DMS 273 (cell line): ENCODE data around the gene KIRREL1.

Source experiments
- DNase-seq: peaks from one replicate; lab custom pipeline; 2025; ENCODE audit not compliant: unreplicated experiment; lab: John Stamatoyannopoulos, UW

Gene KIRREL1

DNA sequence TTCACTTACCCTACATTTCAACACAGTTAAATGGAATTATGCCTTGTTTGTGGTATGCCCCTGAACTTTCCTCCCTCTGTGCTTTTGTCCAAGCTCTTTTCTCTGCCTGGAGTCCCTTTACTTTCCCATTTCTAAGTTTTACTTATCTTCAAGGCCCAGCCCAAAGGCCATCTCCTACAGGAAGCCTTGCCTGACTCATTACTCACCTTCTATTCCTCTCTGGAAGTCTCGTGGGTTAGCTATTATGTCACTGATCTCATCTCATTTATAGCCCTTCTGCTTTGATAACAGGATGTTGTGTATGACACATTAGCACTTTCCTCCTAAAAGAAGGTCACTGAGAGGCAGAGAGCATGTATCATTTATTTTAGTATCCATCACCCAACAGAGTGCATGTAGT is 108.5 kb downstream of the KIRREL1 start:
- peak; percentile 19 for DNase-seq

DNA sequence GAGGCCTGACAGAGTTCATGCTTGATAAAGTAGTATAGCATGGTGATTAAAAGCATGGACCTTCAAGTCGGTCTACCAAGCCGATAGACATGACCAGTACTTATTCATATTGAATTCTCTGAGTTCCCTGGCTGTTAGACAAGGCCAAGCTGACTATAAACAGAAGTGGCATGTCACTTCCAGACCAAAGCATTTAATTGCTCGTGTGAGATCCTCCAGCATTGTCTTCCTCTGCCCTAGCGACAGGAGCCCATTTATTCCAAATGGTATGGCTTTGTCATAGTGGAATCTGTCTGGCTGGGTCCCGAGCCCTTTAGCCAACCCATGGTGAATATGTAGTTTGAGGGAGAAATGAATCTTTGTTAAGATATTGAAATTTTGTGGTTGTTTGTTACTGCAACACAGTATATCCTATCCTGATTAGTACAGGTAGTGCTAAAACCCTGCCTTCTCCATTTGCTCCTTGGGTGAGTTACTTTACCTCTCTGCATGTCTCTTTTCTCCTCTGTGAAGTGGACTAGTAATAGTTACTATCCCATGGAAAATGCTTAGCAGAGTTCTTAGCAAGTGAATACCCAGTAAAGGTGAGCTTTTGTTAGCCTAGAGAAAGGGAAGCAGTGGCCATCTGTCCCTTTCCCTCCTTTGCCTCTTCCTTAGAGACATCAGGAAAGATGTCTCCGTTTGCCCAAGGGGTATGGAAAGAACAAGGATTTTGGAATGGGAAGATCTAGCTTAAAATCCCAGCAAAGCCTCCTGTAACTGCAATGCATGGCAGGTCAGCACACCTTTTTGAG is 109.6 kb downstream of the KIRREL1 start:
- no peak for DNase-seq

DNA sequence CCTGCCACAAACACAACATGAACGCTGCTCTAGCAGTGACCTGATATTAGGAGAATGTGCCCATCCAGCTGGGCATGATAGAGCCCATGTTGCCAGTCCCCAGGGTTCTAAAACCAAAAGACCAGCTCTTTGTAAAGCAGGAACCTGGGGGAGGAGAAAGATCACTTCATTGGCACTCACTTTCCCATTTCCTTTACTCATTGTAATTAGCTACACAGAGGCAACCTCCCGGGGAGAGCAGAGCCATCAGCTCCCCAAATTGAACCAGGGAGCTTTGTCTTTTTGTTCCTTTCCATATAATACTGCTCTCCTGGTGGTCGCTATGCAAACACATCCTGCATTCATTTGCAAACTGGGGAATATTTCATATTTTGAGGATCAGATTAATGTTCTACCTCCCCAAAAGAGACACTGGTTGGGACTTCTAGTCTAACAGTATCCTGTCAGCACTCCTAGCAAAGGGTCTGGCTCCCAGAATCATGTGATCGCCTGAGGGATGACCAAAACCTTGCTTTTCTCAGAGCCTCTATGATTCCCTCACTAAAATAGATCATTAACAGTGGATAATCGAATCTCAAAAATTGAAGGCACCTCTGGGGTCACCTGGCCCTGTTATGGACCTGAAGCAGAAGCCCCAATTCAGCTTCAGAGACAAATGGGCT is 110.5 kb downstream of the KIRREL1 start:
- DNase-seq: no peak

DNA sequence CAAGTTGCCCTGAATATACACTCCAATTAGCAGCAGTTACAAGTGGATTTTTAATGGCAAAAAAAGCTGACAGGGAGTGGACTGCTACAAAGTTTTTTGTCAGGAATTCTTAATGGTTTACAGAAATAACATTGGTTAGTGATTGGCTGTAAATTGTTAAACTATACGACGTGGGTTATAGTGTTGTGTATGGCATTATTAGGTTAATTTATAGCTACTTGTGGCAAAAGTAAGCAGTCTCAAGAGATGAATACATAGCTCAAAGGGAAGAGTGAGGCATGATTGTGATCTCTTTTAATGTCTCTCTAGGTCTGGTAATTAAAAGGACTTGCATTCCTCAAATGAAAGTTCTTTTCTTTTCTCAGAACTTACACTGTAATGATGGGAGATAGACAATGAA is 111.4 kb downstream of the KIRREL1 start:
- no peak for DNase-seq

DNA sequence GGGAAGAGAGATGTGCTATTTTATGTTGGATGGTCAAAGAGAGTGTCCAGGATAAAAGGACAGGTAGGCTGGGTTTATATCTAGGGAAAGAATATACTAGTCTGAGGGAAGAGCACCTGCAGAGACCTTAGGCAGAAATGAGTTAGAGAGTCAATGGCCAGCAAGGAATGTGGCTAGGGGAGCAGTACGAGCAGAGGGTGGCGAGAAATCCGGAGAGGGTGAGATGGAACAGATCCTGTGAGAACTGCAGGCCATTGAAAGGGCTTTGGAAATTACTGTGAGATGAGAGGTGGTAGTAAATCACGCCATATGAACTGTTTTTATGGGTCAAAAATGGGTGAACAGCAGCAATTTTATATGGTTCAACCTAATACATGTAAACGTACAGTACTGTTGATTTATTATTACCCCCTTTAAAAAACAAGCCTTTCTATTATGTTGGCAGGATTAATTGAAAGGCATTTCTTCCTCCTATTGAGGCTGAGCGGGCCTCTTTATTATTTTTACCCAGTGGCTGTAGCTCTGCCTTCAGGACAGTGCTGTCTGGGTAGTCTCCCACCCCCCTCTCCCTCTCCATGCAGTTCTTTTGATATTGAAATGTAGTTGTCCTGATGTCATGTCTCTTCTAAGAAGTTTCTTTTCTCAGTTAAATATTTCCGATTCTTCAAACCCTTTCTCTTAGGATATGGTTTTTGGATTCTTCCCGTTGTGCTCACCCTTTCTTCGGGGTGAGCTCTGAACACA is 112.1 kb downstream of the KIRREL1 start:
- no peak for DNase-seq

DNA sequence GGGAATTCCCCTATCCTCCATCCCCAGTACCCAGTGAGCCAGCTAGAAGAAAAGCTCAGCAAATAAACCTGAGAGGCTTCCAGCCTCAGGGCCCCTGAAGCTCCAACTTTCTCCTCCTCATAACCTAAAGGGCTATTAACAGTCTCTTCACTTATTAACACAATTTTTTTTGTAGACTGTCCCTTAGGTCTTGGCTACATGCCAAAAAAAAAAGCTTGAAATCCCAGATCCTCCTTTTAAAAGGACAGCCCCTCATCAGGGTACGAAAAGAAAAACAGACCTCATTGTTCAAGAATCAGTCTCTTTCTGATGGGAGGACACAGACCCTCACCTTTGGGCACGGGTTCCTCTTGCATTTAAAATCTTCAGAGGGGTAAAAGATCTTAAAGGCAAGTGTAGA is 114.5 kb downstream of the KIRREL1 start:
- peak; percentile 23 for DNase-seq

DNA sequence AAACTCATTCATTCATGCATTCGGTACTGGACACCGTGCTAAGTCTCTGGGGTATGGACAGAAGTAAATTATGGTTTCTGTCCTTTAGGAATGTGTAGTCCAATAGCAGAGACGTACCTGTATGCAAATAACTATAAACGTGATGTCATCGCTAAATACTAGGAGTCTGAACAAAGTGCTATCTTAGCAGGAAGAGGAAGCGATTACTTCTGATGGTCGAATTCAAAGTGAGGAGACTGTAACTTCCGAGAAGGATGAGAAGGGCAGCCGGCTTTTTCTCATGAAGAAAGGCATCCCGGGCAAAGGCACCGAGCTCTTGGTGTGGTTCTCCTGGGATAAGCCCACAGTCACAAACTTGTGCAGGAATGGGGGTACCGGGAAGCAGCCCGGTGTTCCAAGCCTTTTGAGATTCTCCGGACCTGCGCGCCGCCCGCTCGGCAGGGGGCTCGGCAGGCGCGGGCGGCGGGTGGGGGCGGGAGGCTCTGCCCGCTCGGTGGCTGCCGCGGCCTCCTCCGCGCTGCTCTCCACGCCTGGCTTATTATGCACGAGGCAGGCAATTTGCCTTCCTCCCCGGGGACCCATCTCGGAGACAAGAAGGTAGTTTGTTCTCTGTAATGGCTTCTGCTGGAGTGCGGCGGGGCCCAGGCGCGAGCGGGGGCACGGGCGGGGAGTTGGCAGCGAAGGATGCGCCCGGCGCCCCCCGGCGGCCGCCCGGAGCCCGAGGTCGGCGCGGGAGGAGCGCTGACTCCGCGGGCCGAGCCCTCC is 119.7 kb downstream of the KIRREL1 start:
- peak; percentile 84 for DNase-seq

DNA sequence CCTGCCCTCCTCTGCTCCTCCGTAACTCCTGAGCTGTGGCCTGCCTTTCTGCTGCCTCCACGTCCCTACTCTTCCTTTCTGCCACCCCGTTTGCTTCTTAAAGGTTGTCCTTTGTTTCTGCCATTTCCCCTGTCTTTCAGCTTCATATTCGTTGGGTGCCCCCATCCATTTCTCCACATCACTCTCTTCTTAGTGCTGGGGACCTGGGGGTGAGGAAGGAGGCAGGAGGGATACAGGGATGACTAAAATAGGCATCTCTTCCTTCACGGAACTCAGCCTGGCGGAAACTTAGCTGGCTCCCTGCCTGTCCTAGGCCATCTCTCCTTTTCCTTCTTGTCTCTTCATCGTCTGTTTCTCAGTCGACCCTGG is 120.3 kb downstream of the KIRREL1 start:
- DNase-seq: no peak

DNA sequence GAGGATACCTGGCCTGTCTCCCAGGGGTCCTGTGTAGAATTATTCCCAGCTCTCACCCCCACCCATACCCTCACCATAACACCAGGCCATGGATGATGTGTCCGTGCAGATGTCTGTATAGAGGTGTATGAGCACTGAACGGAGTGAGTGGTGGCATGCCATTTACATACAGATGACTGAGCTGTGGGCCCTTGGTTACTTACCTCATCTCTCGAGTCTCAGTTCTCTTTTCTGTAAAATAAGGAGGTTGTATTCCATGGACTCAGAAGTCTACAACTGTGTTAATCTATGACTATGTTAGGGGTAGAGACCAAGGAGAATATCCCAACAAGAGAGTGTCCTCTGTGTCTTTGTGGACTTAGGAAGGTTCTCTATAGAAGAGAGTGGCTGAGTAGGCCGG is 121.7 kb downstream of the KIRREL1 start:
- no peak for DNase-seq

DNA sequence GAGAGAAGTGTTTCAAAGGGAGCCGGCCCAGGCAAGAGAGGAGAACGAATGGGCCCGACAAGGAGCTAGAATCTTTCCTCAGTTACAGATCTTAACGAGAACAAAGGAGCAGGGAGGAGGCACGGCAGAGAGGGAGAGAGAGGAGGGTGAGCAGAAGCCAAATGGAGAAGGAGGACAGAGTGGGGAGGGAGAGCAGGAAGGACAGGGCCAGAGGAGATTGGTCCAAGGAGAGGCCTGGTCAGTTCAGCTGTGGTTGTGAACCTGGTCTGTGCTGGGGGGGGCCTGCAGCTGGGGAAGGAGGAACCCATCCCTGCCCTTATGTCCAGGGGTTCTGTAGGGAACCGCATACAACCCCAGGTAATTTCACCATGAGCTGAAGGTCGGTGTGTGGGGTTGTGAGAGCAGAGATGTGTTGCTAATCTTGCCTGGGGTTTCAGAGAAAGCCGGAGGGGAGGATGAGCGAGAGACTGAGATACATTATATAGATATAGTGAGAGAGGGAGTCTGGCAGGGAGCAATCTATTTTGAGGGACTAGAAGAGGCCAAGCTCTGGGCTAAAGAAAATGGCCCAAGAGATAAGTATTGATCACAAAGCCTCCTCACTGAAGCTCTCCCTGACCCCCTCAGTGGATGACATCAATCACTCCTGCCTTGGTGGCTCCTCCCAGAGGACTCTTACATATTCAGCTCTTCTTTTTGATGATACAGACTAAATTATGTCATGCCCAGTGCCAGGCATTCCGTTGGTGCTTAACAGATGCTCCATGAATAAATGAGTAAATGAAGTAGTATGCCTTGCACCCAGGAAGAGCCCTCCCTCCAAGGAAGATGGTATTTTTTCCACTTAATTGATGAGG is 123.1 kb downstream of the KIRREL1 start:
- no peak for DNase-seq

DNA sequence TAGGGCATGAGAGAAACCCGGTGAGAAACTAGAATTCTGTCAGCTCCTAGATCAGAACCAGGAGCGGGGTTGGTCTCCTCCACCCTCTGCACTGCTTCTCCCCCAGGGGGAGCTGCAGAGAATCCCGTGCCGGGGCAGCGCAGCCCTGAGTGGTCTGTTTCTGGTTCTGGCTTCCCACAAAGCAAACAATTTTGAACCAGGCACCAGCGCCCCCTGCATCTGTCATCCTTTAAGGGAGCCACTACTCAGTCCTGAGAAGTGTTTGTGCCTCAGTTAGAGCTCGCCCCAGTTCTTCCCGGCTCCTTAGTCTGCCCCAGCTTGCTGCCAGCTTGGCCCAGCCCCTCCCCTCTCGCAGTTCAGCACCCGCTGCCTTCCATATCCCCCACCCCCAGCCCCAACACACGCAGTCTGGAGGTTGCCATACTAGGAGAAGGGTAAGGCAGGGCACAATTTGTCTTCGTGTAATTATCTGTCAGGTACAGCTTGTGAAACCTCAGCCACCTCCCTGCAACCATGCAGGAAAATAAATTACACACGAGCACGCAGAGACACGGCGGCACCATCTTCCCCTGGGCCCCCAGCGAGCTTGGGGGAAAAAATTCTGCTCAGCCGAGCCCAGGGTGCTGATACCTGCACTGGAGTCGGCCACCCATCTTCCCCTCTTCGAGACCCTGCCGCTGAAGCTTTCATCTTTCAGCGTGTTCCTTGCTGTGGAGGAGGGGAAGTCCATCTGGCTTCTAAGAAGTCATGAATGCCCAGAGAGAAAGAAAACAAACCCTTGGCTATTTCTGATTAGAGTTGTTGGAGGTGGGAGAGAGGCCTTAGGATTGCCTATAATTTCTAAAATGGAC is 124.6 kb downstream of the KIRREL1 start:
- DNase-seq: peak; percentile 93

DNA sequence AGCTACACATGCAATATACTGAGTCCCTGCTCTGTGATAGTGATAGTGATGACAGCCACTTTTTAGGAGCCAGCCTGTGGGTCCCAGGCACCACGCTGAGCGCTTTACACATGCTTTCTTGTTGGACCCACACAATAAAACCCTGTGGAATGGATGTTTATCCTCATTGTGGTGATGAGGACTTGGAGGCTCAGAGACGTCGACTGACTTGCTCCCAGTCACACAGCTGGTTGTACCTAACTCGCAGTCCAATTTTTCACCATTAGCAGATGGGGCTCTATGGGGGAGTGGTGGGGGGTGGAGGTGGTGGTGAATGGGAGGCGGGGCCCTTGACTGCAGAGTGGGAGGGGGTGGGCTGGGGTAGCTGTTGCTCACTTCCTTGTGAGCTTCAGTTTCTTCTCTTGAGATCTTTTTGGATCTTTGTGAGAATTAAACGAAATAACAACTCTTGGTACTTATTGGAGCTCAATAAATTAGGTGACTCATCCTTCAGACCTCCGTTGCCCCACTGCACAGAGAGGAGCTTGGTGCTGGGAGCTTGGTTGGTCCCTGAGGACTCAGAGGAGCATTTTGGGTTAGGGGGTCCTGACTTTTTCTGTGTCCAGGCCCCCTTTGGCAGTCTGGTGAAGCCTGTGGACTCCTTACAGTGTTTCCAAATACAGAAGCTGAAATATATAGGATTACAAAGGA is 125.4 kb downstream of the KIRREL1 start:
- DNase-seq: peak; percentile 40

DNA sequence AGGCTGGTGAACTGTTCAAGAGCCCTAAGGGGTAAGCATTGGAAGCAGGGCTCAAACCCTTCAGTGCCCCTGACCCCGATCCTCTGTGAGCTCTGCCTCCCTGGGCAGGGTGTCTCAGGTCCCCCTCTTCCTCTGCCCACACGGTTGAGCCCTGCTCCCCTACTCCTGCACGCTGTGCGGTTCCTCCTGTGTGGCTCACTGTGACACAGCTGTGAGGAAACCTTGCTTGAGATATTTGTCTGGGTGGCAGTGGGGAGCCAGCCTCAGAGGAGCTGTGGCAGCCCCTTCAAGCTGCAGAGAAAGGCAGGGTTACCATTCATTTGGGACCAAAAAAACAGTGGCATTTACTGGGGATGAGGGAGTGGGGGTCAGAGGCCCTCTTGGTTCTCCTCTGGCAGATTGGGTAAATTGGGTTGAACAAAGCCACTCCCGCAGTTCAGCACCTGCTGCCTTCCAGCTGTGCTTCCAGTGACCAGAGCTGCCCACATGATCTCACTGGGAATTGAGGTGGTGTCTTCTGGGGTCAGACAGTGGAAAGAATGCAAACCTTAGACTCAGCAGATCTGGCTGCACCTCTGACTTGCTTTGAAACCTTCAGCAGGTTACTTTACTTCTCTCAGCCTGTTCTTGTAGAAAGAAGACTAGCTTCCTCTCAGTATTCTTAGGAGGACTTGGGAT is 126.7 kb downstream of the KIRREL1 start:
- no peak for DNase-seq

DNA sequence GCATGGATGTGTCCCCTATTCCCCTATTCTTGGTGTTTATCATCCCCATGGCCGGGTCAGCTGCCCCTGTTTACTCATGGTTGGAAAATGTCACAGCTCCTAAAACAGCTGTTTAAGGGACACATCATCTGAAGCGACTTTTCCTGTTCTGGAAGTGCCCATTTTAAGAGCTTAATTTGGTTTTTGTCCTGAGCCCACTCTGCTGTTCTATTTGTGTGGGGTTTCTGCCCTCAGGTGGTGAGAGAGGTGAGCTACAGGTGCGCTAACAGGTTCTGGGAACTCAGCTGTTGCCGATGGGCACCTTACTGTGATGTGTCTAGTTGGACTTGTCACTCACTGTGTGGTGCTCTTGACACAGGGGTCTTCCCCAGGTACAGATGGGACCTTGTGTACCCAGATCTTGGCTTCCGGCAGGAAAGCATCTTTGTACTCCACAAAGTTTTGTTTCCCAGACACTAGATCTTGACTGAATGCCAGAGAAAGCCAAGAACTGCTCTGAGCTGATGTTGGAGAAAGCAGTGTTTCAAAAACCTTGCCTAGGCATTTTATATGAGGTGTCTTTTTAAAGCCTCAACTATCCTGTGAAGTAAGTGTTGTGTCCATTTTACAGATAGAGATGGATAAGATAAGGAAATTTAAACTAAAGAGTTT is 128.3 kb downstream of the KIRREL1 start:
- peak; percentile 82 for DNase-seq

DNA sequence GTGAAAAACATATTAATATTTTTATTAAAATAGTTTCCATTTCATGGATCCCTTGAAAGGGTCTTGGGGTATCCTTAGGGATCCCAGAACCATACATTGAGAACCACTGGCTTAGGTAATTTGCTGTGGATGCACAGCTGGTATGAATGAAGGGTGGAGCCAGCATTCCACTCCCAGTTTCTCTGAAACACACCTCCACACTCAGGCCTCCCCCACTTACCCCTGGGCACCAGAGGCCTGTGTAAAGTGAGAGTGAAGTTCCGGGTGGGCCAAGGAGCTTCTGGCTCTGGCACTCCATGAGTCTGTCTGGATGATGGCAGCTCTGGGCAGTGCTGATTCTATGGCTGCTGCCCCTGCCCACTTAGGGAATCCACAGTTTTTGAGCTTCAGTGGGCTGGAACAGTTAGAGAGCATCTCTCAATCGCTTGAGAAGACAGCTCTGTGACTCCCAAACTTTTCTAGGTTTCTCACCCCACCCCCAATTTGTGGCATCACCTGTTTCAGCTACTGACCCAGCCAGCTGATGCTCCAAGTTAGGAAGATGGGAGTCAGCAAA is 129.5 kb downstream of the KIRREL1 start:
- DNase-seq: no peak

DNA sequence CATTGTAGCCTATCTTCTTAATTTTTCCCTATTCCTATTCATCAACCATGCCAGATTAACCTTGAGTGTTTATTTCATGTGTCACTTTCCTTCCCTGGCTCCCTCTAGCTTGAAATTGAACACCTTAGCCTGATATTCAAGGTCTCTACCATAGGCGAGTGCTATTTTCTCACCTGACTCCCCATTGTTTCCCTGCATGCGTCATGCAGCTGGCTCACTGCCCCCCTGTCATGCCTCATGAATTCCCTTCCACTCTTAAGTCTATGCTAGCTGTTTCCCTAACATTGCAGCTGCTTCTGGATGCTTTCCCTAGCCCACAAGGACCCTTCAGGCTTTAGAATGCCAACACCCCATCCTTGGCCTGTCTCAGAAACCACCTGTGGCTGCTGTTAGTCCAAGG is 130.6 kb downstream of the KIRREL1 start:
- no peak for DNase-seq

DNA sequence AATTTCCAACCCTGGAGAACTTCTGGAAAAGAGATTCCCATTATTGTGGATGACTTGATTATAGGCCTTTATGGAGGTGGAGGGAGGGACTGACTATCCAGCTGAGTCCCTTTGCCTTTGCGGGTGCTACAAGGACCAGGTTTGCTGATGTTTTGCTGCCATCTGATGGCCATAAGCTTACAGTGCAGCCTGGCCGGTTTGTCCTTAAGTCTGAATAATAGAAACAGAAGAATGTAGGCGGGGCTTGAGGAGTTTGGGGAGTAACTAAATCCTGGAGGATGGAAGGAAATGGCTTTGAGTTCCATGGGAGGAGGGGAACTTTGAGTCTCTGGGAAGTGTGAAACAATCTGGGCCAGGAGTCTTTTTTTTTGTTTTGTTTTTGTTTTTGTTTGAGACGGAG is 131.6 kb downstream of the KIRREL1 start:
- peak; percentile 96 for DNase-seq

DNA sequence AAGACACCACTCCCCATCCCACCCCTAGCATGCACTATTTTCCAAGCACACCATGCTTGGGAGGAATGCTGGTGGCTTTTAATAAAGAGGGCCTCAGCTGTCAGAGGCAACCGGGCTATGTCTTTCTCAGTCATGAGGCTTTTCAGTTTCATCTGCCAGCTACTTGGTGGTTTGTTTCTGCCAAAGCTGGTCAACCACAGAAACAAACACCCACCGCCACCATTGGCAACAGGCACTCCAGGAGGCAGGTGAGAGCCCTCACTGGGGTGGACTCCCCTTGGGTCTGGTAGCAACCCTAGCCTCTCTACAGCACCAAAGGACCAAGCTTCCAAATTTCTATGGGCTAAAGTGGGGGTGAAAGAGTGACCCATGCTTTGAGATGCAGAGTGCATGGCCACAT is 133.0 kb downstream of the KIRREL1 start:
- no peak for DNase-seq
